HG03354 (cell line): ENCODE data around the gene ATP13A3.

Experiments used
- ATAC-seq: cut with Tn5 transposase; IDR thresholded peaks from one replicate; pipeline ENCODE4 v1.9.1; 2021; ENCODE audit warnings: mild to moderate bottlenecking; ENCODE audit not compliant: unreplicated experiment, poor library complexity, severe bottlenecking

The ATP13A3 gene

GRCh38 chr3:194449913-194450312 is 36.9 kb downstream of the ATP13A3 start:
- no peak for ATAC-seq

DNA sequence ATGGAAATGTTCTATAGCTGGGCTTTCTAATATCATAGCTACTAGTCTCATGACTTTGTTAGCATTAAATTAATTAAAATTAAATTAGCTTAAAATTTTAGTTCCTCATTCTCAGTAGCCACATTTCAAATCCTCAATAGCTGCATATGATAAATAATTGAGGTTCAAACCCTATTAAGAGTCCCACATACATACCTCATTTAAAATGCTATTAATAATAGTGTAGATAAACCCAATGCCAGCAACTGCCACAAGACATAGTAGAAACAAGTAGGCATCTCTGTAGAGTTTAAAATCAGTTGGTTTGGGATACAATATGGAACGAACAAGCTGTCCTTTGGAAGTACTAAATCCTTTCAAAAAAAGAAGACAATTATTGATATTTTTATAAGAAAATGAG is 39.1 kb downstream of the ATP13A3 start:
- no peak for ATAC-seq

GRCh38 chr3:194447161-194447560 is 39.6 kb downstream of the ATP13A3 start:
- no peak for ATAC-seq

- ATAC-seq, result no peak
These were observed 40.0 kb downstream of the ATP13A3 start for GRCh38 chr3:194446754-194447153.

GRCh38 chr3:194446172-194446571 is 40.6 kb downstream of the ATP13A3 start:
- ATAC-seq, result no peak

DNA sequence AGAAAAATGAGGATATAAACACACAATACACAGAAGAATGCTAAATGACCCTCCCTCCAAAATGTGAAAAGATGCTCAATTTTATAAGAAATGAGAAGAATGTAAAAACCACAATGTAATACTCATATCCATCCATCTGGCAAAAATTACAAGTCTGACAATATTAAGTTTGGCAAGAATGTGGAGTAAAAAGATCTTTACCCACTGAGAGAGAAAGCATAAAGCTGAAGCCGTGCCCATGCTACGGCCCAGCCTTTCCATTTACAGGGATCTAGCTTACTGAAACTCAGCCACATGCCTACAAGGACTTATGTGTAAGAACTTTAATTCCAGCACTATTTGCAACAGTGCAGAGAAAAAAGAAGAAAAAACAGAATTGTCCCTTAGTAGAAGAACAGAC is 42.9 kb downstream of the ATP13A3 start:
- no peak for ATAC-seq

DNA sequence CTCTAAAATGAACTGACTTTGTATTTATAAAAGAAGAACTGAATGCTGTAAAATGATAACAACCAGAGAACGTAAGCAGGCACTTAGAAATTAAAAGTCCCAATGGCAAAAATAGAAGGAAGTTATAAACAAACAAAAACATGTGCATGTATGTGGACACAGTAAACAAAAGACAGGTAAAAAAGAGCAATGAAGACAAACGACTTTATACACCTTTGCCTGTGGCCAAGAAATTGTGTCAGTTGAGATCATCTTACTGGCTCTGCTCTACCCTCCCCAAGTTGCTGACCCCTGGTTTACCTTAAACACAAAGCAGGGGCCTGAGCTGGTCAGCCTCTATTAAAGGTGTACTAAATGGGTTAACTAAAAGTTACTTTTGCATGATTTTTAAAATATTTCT is 46.0 kb downstream of the ATP13A3 start:
- ATAC-seq, result no peak

GRCh38 chr3:194439881-194440550 is 46.8 kb downstream of the ATP13A3 start:
- no peak for ATAC-seq

DNA sequence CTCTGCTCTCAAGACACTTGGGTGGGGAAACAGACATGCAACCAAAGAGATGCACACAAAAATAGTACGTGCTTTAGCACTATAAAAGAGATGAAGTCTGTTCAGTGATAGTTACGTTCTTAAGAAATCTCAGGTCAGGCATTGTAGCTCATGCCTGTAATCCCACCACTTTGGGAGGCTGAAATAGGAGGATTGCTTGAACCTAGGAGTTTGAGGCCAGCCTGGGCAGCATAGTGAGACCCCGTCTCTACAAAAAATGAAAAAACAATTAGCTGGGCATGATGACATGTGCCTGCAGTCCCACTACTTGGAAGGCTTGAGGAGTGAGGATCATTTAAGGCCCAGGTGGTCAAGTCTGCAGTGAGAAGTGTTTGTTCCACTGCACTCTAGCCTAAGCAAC is 52.3 kb downstream of the ATP13A3 start:
- ATAC-seq, result no peak

- ATAC-seq, result no peak
These were observed 55.2 kb downstream of the ATP13A3 start for GRCh38 chr3:194431554-194431953.

GRCh38 chr3:194425399-194425798 is 61.4 kb downstream of the ATP13A3 start:
- ATAC-seq, result no peak

- no peak for ATAC-seq
These were observed 61.8 kb downstream of the ATP13A3 start for GRCh38 chr3:194424953-194425352.

GRCh38 chr3:194424373-194424772 is 62.4 kb downstream of the ATP13A3 start:
- no peak for ATAC-seq

DNA sequence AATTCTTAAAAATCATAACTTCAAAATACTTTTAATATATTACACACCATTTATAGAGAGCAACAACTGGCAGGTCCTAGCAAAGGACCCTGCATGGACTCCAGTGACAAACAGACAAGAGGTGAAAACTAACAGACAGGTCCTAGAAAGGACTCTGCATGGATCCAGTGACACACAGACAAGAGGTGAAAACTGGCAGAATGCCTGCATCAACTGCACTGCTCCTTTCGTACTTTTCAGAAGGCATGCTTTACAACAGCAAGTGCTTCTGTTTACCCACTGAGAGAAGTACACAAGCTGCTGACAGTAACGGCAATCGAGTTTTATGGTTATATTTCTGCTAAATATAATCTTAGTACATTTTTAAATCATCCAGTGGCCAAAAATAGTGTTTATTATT is 63.5 kb downstream of the ATP13A3 start:
- no peak for ATAC-seq

DNA sequence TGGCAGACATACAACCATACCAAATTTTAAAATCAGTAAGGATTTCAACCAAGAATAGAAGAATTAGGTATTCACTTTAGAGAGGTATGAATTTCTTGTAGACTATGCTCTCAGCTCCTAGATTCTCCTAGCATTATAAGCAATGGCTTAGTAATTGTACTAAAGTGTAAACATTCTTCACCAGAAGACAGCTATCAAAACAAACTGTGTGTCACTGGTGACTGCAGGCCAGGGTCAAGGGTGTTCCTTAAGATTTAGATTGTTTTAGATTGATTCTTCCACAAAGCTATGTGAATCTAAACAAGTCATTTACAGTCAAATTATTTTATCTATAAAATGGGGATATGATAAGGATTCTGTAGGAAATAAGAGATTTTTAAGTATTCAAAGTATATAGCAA is 64.6 kb downstream of the ATP13A3 start:
- ATAC-seq, result no peak

DNA sequence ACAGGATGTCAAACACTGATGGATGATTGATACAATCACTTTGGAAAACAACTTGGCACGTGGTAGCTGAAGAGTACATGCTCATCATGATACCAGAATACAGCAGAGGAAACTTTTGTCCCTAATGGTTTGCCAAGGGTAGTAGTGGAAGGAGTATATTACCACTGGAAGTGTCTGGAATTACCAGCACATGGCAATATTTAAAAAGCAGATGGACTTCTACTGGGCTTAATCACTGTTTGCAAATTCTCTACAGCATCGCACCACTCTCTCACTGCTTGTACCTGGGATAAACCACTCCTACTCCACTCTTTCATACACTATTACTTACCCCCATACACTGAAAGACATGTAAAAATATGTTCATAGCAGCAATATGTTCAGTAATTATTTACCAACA is 68.1 kb downstream of the ATP13A3 start:
- ATAC-seq, result no peak

DNA sequence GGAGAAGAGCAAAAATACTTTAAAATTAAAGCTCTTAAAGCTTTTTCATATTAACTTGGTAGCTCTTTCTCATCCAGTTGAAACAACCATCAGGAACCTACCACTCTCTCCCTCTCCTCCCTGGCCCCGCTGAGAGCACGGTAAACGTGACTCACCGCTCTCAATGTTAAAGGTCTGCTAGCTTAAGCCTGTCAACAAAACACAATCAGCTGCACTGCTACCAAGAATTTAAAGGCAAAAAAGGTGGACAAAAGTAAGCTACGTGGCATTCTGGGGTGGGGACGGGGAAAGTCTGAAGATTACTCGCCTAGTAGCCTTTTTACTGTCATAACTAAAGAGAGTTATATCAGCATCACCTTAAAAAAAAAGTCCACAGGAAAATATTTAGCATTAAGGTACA is 79.4 kb downstream of the ATP13A3 start:
- ATAC-seq, result no peak

DNA sequence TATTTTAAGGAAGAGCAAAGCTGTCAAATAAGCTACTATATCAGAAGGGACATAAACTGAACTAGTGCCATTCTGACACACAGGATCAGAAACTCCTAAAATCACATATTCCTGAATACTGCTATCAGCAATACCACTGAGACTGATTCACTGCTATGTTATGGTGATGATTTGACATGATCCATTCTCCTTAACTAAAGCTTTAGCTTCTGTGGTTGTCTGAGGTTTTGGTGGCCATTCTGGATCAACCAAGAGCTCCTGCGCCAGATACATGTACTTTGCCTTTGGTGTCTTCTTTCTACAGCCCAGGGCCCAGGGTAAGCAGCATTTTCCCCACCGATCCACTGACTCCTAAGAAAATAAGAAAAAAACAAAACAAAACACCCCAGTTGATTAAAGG is 81.0 kb downstream of the ATP13A3 start:
- ATAC-seq, result no peak

GRCh38 chr3:194404365-194405140 is 82.2 kb downstream of the ATP13A3 start:
- no peak for ATAC-seq

GRCh38 chr3:194401868-194402329 is 84.9 kb downstream of the ATP13A3 start:
- ATAC-seq, result no peak

- ATAC-seq, result no peak
These were observed 85.5 kb downstream of the ATP13A3 start for GRCh38 chr3:194401346-194401745.
